ENCODE measurements around the gene ITGA8. TPM values are rescaled to one million over a fixed set of nuclear protein-coding genes. Genes with fewer than 3 reads are reported as not detected.
A peak's percentile ranks its signal among the peaks of the same experiment; 100 is the strongest.
"Not testable (repeated sequence)": the region's sequence is repeated elsewhere in the genome, so short reads cannot be mapped to it uniquely, and the experiment has no call there.

The ITGA8 gene
- total and polyA plus RNA-seq, 7 donors, result 0.47 to 5.0 (median 1.4) TPM

- Histone ChIP-seq H3K9me3 (no peaks in the 10 kb centered on the region), H3K27ac (no peak overlapping the region), H3K36me3 (ENCODE audit: insufficient read depth in 1 of 2, low read depth in 1 of 2) (no peaks in the 10 kb centered on the region), H3K4me3 (no peak overlapping the region), H3K4me1 (no peaks in the 10 kb centered on the region), H3K27me3 (ENCODE audit: insufficient read depth in 3 of 3, low read length in 2 of 3) (no peaks in the 10 kb centered on the region)
- no peak for ATAC-seq
- intact Hi-C loops (cut with DNase I), result loop anchor here in 1 of 2 donors (10.0 kb wide), 2 partner anchors 126 to 236 kb away; partner anchors contain the start of gene ITGA8
- WGBS, 3 donors, result 75 to 79% (median 76%) methylated on average over 9 of the region's 9 CpGs
- TF ChIP-seq, protein P1, sequence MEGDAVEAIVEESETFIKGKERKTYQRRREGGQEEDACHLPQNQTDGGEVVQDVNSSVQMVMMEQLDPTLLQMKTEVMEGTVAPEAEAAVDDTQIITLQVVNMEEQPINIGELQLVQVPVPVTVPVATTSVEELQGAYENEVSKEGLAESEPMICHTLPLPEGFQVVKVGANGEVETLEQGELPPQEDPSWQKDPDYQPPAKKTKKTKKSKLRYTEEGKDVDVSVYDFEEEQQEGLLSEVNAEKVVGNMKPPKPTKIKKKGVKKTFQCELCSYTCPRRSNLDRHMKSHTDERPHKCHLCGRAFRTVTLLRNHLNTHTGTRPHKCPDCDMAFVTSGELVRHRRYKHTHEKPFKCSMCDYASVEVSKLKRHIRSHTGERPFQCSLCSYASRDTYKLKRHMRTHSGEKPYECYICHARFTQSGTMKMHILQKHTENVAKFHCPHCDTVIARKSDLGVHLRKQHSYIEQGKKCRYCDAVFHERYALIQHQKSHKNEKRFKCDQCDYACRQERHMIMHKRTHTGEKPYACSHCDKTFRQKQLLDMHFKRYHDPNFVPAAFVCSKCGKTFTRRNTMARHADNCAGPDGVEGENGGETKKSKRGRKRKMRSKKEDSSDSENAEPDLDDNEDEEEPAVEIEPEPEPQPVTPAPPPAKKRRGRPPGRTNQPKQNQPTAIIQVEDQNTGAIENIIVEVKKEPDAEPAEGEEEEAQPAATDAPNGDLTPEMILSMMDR (IDR thresholded peaks at IDR 0.05), result no peak
- no peak for DNase-seq
Observed at GRCh38 chr10:15588635-15589508, 130.8 kb downstream of the ITGA8 start.

DNA sequence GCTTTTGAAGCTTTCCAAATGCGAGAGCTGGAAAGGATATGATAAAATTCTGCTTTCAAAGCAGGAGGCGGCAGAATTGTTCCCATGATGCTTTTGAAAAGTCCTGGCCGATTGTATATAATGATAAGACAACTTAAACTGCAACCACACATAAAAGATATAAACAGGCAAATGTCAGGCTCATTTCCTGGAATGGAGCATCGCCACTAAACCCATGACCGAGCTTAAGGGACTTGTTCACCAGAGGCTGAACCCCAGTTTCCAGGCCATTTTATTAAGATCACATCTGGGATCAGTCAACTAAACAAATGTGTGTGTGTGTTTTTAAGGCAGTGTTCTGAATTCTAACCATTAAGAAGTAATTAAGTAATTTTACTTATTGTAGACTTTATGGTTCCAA is 131.6 kb downstream of the ITGA8 start:
- Histone ChIP-seq H3K27ac (no peak overlapping the region), H3K4me3 (no peak overlapping the region), H3K4me1 (no peaks in the 10 kb centered on the region), H3K9me3 (no peaks in the 10 kb centered on the region), H3K36me3 (ENCODE audit: insufficient read depth in 1 of 2, low read depth in 1 of 2) (no peaks in the 10 kb centered on the region), H3K27me3 (ENCODE audit: insufficient read depth in 3 of 3, low read length in 2 of 3) (no peaks in the 10 kb centered on the region)
- ATAC-seq, result no peak
- intact Hi-C loops (cut with DNase I), result loop anchor here in 1 of 2 donors (10.0 kb wide), 2 partner anchors 127 to 237 kb away; partner anchors contain the start of gene ITGA8
- 84 to 87% (median 85%) methylated on average over 5 of the region's 5 CpGs for WGBS, 3 donors
- TF ChIP-seq, protein P1 (IDR thresholded peaks at IDR 0.05), result no peak
- DNase-seq, result no peak

DNA sequence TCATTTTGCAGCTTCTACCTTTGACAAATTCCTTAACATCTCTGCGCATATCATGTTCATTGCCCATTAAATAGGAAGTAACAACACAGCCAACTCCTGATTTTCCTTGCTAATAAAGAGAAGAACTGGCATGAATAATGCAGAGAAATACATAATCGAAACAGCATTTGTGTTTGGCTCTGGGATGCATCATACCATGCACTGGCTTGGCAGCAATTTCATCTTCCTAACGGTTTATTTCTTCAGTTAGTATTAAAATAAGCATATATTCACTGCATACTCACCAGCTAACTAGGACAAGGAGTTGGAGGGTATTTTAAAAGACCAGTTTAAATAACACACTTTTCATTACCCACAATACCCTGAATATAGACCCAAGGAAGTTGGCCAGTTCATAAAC is 132.5 kb downstream of the ITGA8 start:
- H3K9me3 ChIP-seq, result no peaks in the 10 kb centered on the region
- no peaks in the 10 kb centered on the region for H3K36me3 ChIP-seq (ENCODE audit: insufficient read depth in 1 of 2, low read depth in 1 of 2)
- H3K27ac ChIP-seq, result no peak overlapping the region
- TF ChIP-seq, protein P1 (IDR thresholded peaks at IDR 0.05), result no peak
- ATAC-seq, result no peak
- H3K27me3 ChIP-seq (ENCODE audit: insufficient read depth in 3 of 3, low read length in 2 of 3), result no peaks in the 10 kb centered on the region
- intact Hi-C loops (cut with DNase I), result loop anchor here in 1 of 2 donors (10.0 kb wide), 2 partner anchors 128 to 238 kb away; partner anchors contain the start of gene ITGA8
- no peak overlapping the region for H3K4me3 ChIP-seq
- 41 to 57% (median 48%) methylated on average over 3 of the region's 3 CpGs for WGBS, 3 donors
- no peaks in the 10 kb centered on the region for H3K4me1 ChIP-seq
- no peak for DNase-seq

DNA sequence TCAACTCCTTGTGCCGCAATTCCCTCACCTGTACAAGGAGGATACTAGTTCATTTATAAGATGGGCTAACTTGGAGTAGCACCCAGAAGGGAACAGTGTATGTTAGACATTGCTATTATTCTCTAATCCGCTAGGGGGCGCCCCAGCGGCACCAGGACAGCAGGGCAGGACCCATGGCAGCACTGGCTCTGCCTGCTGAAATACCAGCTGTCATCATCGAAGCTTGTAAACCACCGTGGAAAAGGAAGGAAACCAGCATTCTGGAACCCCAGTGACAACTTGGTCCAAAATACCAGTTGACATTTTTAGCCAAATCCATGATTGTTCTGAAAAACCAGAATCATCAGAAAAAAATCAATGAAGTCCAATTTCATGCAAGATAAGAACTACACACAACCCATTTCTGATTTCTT is 134.4 kb downstream of the ITGA8 start:
- Histone ChIP-seq H3K4me1 (no peaks in the 10 kb centered on the region), H3K27me3 (ENCODE audit: insufficient read depth in 3 of 3, low read length in 2 of 3) (no peaks in the 10 kb centered on the region), H3K27ac (no peak overlapping the region), H3K9me3 (no peaks in the 10 kb centered on the region), H3K4me3 (no peak overlapping the region), H3K36me3 (ENCODE audit: insufficient read depth in 1 of 2, low read depth in 1 of 2) (no peaks in the 10 kb centered on the region)
- TF ChIP-seq, protein P1 (IDR thresholded peaks at IDR 0.05), result peak; percentile 54
- ATAC-seq (peak in 2 of 4 donors; percentile 54 to 61), DNase-seq (peak; percentile 39 to 58)
- WGBS, 3 donors, result 9 to 11% (median 9%) methylated on average over 6 of the region's 6 CpGs
- intact Hi-C loops (cut with DNase I), result loop anchor here in 1 of 2 donors (10.0 kb wide), 2 partner anchors 129 to 239 kb away; partner anchors contain the start of gene ITGA8

- not testable (repeated sequence) for DNase-seq; H3K4me3 ChIP-seq; H3K9me3 ChIP-seq; H3K27me3 ChIP-seq (ENCODE audit: insufficient read depth in 3 of 3, low read length in 2 of 3); ATAC-seq; H3K27ac ChIP-seq; H3K36me3 ChIP-seq (ENCODE audit: insufficient read depth in 1 of 2, low read depth in 1 of 2); H3K4me1 ChIP-seq
- intact Hi-C loops (cut with DNase I), result loop anchor here in 1 of 2 donors (10.0 kb wide), 2 partner anchors 132 to 242 kb away; partner anchors contain the start of gene ITGA8
- WGBS, 3 donors, result 94 to 97% (median 95%) methylated on average over 2 of the region's 2 CpGs
Observed at GRCh38 chr10:15582972-15583371, 136.8 kb downstream of the ITGA8 start.
